ENCODE results near the gene DOCK4. TPM values are rescaled to one million over a fixed set of nuclear protein-coding genes. Genes with fewer than 3 reads are reported as not detected.

Gene DOCK4
- total and polyA plus RNA-seq, 7 donors = 1.8 to 12.7 (median 7.1) TPM

- no peak for DNase-seq
- Histone ChIP-seq H3K4me1 (peaks cover 6% of the 10 kb centered on the region), H3K27me3 (ENCODE audit: insufficient read depth in 3 of 3, low read length in 2 of 3) (no peaks in the 10 kb centered on the region), H3K4me3 (no peak overlapping the region), H3K27ac (no peak overlapping the region), H3K36me3 (ENCODE audit: insufficient read depth in 1 of 2, low read depth in 1 of 2) (no peaks in the 10 kb centered on the region), H3K9me3 (no peaks in the 10 kb centered on the region)
- intact Hi-C loops (cut with DNase I) = no loop called here
- no peak for TF ChIP-seq CTCF (IDR thresholded peaks at IDR 0.05)
- 78 to 89% (median 82%) methylated on average over 1 of the region's 1 CpG for WGBS, 3 donors
- ATAC-seq = no peak
These were observed 108.7 kb downstream of the DOCK4 start for GRCh38 chr7:112097524-112097923.

- intact Hi-C loops (cut with DNase I) = no loop called here
- no peak for DNase-seq
- no peaks in the 10 kb centered on the region for H3K27me3 ChIP-seq (ENCODE audit: insufficient read depth in 3 of 3, low read length in 2 of 3)
These were observed 112.8 kb downstream of the DOCK4 start for GRCh38 chr7:112093409-112093808.

GRCh38 chr7:112092709-112093395 lies 113.3 kb downstream of the DOCK4 start:
- DNase-seq (no peak), ATAC-seq (peak in 2 of 4 donors; percentile 37 to 42)
- no peaks in the 10 kb centered on the region for H3K36me3 ChIP-seq (ENCODE audit: insufficient read depth in 1 of 2, low read depth in 1 of 2)
- H3K4me3 ChIP-seq = no peak overlapping the region
- 65 to 79% (median 71%) methylated on average over 5 of the region's 5 CpGs for WGBS, 3 donors
- peaks cover 6% of the 10 kb centered on the region for H3K4me1 ChIP-seq
- no peaks in the 10 kb centered on the region for H3K27me3 ChIP-seq (ENCODE audit: insufficient read depth in 3 of 3, low read length in 2 of 3)
- intact Hi-C loops (cut with DNase I) = no loop called here
- TF ChIP-seq CTCF (IDR thresholded peaks at IDR 0.05) = no peak
- H3K27ac ChIP-seq = no peak overlapping the region
- H3K9me3 ChIP-seq = no peaks in the 10 kb centered on the region

More at GRCh38 chr7:112093409-112093808, 112.8 kb downstream of the DOCK4 start:
- no peaks in the 10 kb centered on the region for H3K9me3 ChIP-seq
- no peaks in the 10 kb centered on the region for H3K36me3 ChIP-seq (ENCODE audit: insufficient read depth in 1 of 2, low read depth in 1 of 2)
- no peak for TF ChIP-seq CTCF (IDR thresholded peaks at IDR 0.05)
- H3K27ac ChIP-seq = no peak overlapping the region
- WGBS, 3 donors = 91 to 92% (median 91%) methylated on average over 5 of the region's 5 CpGs
- no peak for ATAC-seq
- H3K4me1 ChIP-seq = peaks cover 6% of the 10 kb centered on the region
- H3K4me3 ChIP-seq = no peak overlapping the region

- ATAC-seq (no peak), DNase-seq (no peak)
- intact Hi-C loops (cut with DNase I) = no loop called here
- H3K4me3 ChIP-seq = no peak overlapping the region
- no peaks in the 10 kb centered on the region for H3K36me3 ChIP-seq (ENCODE audit: insufficient read depth in 1 of 2, low read depth in 1 of 2)
- 80 to 83% (median 81%) methylated on average over 8 of the region's 8 CpGs for WGBS, 3 donors
- H3K27me3 ChIP-seq (ENCODE audit: insufficient read depth in 3 of 3, low read length in 2 of 3) = no peaks in the 10 kb centered on the region
- peaks cover 6% of the 10 kb centered on the region for H3K4me1 ChIP-seq
- H3K27ac ChIP-seq = no peak overlapping the region
- H3K9me3 ChIP-seq = no peaks in the 10 kb centered on the region
- no peak for TF ChIP-seq CTCF (IDR thresholded peaks at IDR 0.05)
These were observed 113.9 kb downstream of the DOCK4 start for GRCh38 chr7:112092306-112092705.

GRCh38 chr7:112091768-112092167 lies 114.4 kb downstream of the DOCK4 start:
- Histone ChIP-seq H3K27ac (no peak overlapping the region), H3K4me3 (no peak overlapping the region), H3K4me1 (peaks cover 6% of the 10 kb centered on the region), H3K9me3 (no peaks in the 10 kb centered on the region), H3K27me3 (ENCODE audit: insufficient read depth in 3 of 3, low read length in 2 of 3) (no peaks in the 10 kb centered on the region), H3K36me3 (ENCODE audit: insufficient read depth in 1 of 2, low read depth in 1 of 2) (no peaks in the 10 kb centered on the region)
- DNase-seq = no peak
- ATAC-seq = no peak
- WGBS, 3 donors = 95 to 96% (median 95%) methylated on average over 3 of the region's 3 CpGs
- intact Hi-C loops (cut with DNase I) = no loop called here
- TF ChIP-seq CTCF (IDR thresholded peaks at IDR 0.05) = no peak

Data from psoas muscle (tissue), 8 donors.